GM12878 (cell line): ENCODE results near the gene COPZ1. TPM values are rescaled to one million over a fixed set of nuclear protein-coding genes. Genes with fewer than 3 reads are reported as not detected.

Experiments
- ATAC-seq: fragments of 200-7000 bp; cut with Tn5 transposase; 3 replicates; pipeline ENCODE4 v1.9.1; 2020; ENCODE audit warnings: mild to moderate bottlenecking, moderate library complexity
- BruUV-seq: library from RNA; stranded (reverse); fragments of 400-500 nt; replicated peaks from 2 replicates; lab custom pipeline; 2021; lab: Mats Ljungman, UMichigan
- CTCF ChIA-PET: fragments of 300-600 bp; sonication (Branson Sonifier 250); formaldehyde crosslinking; extraction: SDS; loops from one replicate; lab custom pipeline; 2021; ENCODE audit warnings: inconsistent platforms; lab: Yijun Ruan, JAX
- POLR2A ChIA-PET: fragments of 350-600 bp; formaldehyde crosslinking; extraction: SDS; loops from one replicate; lab custom pipeline; 2021; ENCODE audit warnings: inconsistent platforms; lab: Charles Lee
- RAD21 ChIA-PET: fragments of 300-600 bp; sonication (Branson Sonifier 250); formaldehyde crosslinking; loops from one replicate; lab custom pipeline; 2023; ENCODE audit warnings: antibody characterized with exemption; ENCODE audit not compliant: unreplicated experiment; lab: Charles Lee
- SMC1A ChIA-PET: fragments of 300-600 bp; sonication (Branson Sonifier 250); formaldehyde crosslinking; loops from one replicate; lab custom pipeline; 2023; ENCODE audit not compliant: unreplicated experiment, uncharacterized antibody; lab: Charles Lee
- DNase-seq: peaks from one replicate; pipeline ENCODE4 v3.0.0-alpha.2; 2011; ENCODE audit warnings: low read depth, low spot score
- FAIRE-seq: peaks from 3 replicates; lab custom pipeline; 2011; peaks lifted over from hg19 to GRCh38; lab: Jason Lieb, UNC
- H2AFZ ChIP-seq: 2 replicates; pipeline ENCODE4 v1.6.0; 2011; ENCODE audit warnings: low read depth, low read length, control low read depth; ENCODE audit not compliant: control insufficient read depth
- H3K27ac ChIP-seq: 2 replicates; pipeline ENCODE4 v1.5.1; 2011; ENCODE audit warnings: control low read depth; ENCODE audit not compliant: control insufficient read depth, insufficient read depth
- H3K27me3 ChIP-seq, 2 experiments: replicated peaks in 1 of 2; 2 replicates each; pipeline versions ENCODE4 v1.6.0 to v1.6.1; 2011; ENCODE audit warnings: low read length in 1 of 2; ENCODE audit not compliant: control insufficient read depth in 2 of 2, insufficient read depth in 2 of 2
- H3K36me3 ChIP-seq, 2 experiments: 2 replicates each; pipeline ENCODE4 v1.5.1; 2011; ENCODE audit warnings: low read length in 1 of 2; ENCODE audit not compliant: control insufficient read depth in 2 of 2, insufficient read depth in 2 of 2
- H3K4me1 ChIP-seq: 2 replicates; pipeline ENCODE4 v1.6.1; 2011; ENCODE audit warnings: mild to moderate bottlenecking, low read length, moderate library complexity, mixed read lengths; ENCODE audit not compliant: control insufficient read depth, insufficient read depth
- H3K4me2 ChIP-seq: 2 replicates; pipeline ENCODE4 v1.6.0; 2011; ENCODE audit warnings: control low read depth; ENCODE audit not compliant: control insufficient read depth, insufficient read depth
- H3K4me3 ChIP-seq: fragments of 200-600 bp; sonication (generic); 2 replicates; pipeline ENCODE4 v1.5.1; 2016
- H3K79me2 ChIP-seq: 2 replicates; pipeline ENCODE4 v1.6.0; 2011; ENCODE audit warnings: low read length; ENCODE audit not compliant: control insufficient read depth, insufficient read depth
- H3K9ac ChIP-seq: 2 replicates; pipeline ENCODE4 v1.8.0; 2011; ENCODE audit warnings: low read length, control low read depth, mixed read lengths; ENCODE audit not compliant: control insufficient read depth, insufficient read depth
- H3K9me3 ChIP-seq: replicated peaks from 3 replicates; pipeline ENCODE4 v1.5.1; 2011; ENCODE audit warnings: mild to moderate bottlenecking, low read length; ENCODE audit not compliant: control insufficient read depth, insufficient read depth
- H4K20me1 ChIP-seq: 2 replicates; pipeline ENCODE4 v1.6.0; 2011; ENCODE audit not compliant: control insufficient read depth, insufficient read depth
- ASH2L ChIP-seq: fragments of 300-600, 200-600 bp; sonication (generic); IDR thresholded peaks from 2 replicates; pipeline ENCODE4 v1.6.1; 2017; ENCODE audit warnings: low read depth, mild to moderate bottlenecking, borderline replicate concordance
- ATF2 ChIP-seq: IDR thresholded peaks from 2 replicates; pipeline ENCODE4 v1.6.1; 2012; ENCODE audit warnings: low read length, inconsistent platforms
- CEBPZ ChIP-seq: fragments of 150-350 bp; IDR thresholded peaks from 2 replicates; pipeline ENCODE4 v1.6.1; 2016; ENCODE audit warnings: low read depth, low read length
- FOXM1 ChIP-seq: IDR thresholded peaks from 2 replicates; pipeline ENCODE4 v1.6.1; 2012; ENCODE audit warnings: low read depth, mild to moderate bottlenecking, inconsistent platforms, low read length, moderate library complexity
- MTA3 ChIP-seq: IDR thresholded peaks from 2 replicates; pipeline ENCODE4 v1.6.1; 2012; ENCODE audit warnings: low read length, inconsistent platforms, borderline replicate concordance
- NBN ChIP-seq: fragments of 450-650 bp; IDR thresholded peaks from 2 replicates; pipeline ENCODE4 v1.6.1; 2016
- NR2C2 ChIP-seq: IDR thresholded peaks from 2 replicates; pipeline ENCODE4 v1.6.1; 2011; ENCODE audit warnings: borderline replicate concordance, low read depth; ENCODE audit not compliant: control insufficient read depth, insufficient read length
- POLR2A ChIP-seq: IDR thresholded peaks from 2 replicates; pipeline ENCODE4 v1.6.1; 2011; ENCODE audit warnings: low read depth, mild to moderate bottlenecking, low read length
- SMAD1 ChIP-seq: fragments of 450-650 bp; IDR thresholded peaks from 2 replicates; pipeline ENCODE4 v1.6.1; 2018; ENCODE audit warnings: mild to moderate bottlenecking, low read depth; ENCODE audit not compliant: partially characterized antibody
- ZSCAN29 ChIP-seq: fragments of 450-650 bp; IDR thresholded peaks from 2 replicates; pipeline ENCODE4 v1.6.1; 2017; ENCODE audit warnings: mild to moderate bottlenecking, moderate library complexity
- WGBS: methylation state at CpG from one replicate; pipeline ENCODE4 v1.1.6; 2016; ENCODE audit warnings: low lambda C conversion rate; ENCODE audit not compliant: insufficient replicate concordance, insufficient coverage; ENCODE audit errors: missing lambda C conversion rate; 5-methylcytosine and 5-hydroxymethylcytosine counted together
- in situ Hi-C: fragments of 300-500 bp; cut with MboI; formaldehyde crosslinking; loops from 9 replicates; pipeline ENCODE4 v1.14.3; 2018; ENCODE audit warnings: mixed read lengths
- intact Hi-C: fragments of 100-400 bp; cut with micrococcal nuclease; formaldehyde crosslinking; loops from one replicate; pipeline ENCODE4 v1.14.2; 2022; ENCODE audit not compliant: unreplicated experiment
- polyA plus RNA-seq, 11 experiments: library from polyadenylated mRNA; depleted of rRNA in 4 of 11; unstranded in 6 of 11; stranded (reverse) in 5 of 11; fragments of >200 nt; fragmentation: Nextera tagmentation in 4 of 11; fragmentation: Illumina TruSeq in 1 of 11; extraction: Ambion mirVana in 4 of 11; extraction: Trizol in 1 of 11; gene quantifications; 1 replicate in 1 of 11; 2 replicates in 10 of 11; pipeline versions ENCODE4 v1.2.1 to v1.2.3, GENCODE V29; 2011 to 2016; ENCODE audit warnings: inconsistent platforms in 2 of 11, missing spikeins in 2 of 11, low read depth in 1 of 11
- total RNA-seq, 4 experiments: library from RNA; depleted of rRNA in 3 of 4; stranded (reverse); fragments of >200 nt in 3 of 4; fragmentation: Illumina TruSeq in 1 of 4; extraction: Trizol in 1 of 4; gene quantifications; 2 replicates each; pipeline versions ENCODE4 v1.2.1 to v1.2.3, GENCODE V29; 2013 to 2021
- TF ChIP-seq, protein P1 (sequence below): IDR thresholded peaks from 2 replicates; pipeline ENCODE4 v1.6.1; 2011; ENCODE audit warnings: low read depth, low read length, improper control_type of control experiment, borderline replicate concordance

The COPZ1 gene
- total and polyA plus RNA-seq, 10 of the 15 experiments (the other 5 are each of a cell fraction or from before 2014, with no cell fraction given): 112 to 378 (median 184) TPM

- Histone ChIP-seq H3K36me3 (no peaks in the 10 kb centered on the region; a peak in 1 of 4 replicates), H3K27ac (no peak overlapping the region), H3K4me3 (no peak overlapping the region), H3K79me2 (no peaks in the 10 kb centered on the region), H3K4me2 (no peak overlapping the region), H3K4me1 (peaks cover 12% of the 10 kb centered on the region; the same call in 1 of the 2 replicates), H4K20me1 (no peaks in the 10 kb centered on the region), H3K9me3 (no peaks in the 10 kb centered on the region), H2AFZ (no peak overlapping the region), H3K27me3 (no peaks in the 10 kb centered on the region), H3K9ac (no peak overlapping the region)
- no peak for TF ChIP-seq NBN
- TF ChIP-seq ATF2: no peak
- TF ChIP-seq NR2C2: no peak
- no peak for TF ChIP-seq ZSCAN29
- TF ChIP-seq POLR2A: no peak
- TF ChIP-seq ASH2L: no peak
- TF ChIP-seq, protein P1, sequence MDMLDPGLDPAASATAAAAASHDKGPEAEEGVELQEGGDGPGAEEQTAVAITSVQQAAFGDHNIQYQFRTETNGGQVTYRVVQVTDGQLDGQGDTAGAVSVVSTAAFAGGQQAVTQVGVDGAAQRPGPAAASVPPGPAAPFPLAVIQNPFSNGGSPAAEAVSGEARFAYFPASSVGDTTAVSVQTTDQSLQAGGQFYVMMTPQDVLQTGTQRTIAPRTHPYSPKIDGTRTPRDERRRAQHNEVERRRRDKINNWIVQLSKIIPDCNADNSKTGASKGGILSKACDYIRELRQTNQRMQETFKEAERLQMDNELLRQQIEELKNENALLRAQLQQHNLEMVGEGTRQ: no peak
- TF ChIP-seq CEBPZ: no peak
- no peak for TF ChIP-seq SMAD1
- no peak for TF ChIP-seq MTA3
- TF ChIP-seq FOXM1: no peak
- ChIA-PET CTCF (interaction anchor here (0.7 to 8.6 kb wide), 8 partner anchors 11 to 138 kb away, joined by 3 to 116 read pairs (median 37); partner anchors contain the start of gene COPZ1), RAD21 (interaction anchor here (0.9 to 2.7 kb wide), 4 partner anchors 19 to 142 kb away, joined by 3 to 22 read pairs (median 3); partner anchors contain the start of gene COPZ1), POLR2A (interaction anchor here (0.5 to 3.8 kb wide), 7 partner anchors 14 to 109 kb away, joined by 3 to 29 read pairs (median 4); partner anchors contain the start of genes CBX5 and HNRNPA1), SMC1A (interaction anchor here (0.7 to 2.5 kb wide), 6 partner anchors 12 to 141 kb away, joined by 3 to 8 read pairs (median 4); no protein-coding TSS in a partner anchor)
- no peak for ATAC-seq
- BruUV-seq: no TSS peak
- in situ Hi-C loops: no loop called here
- WGBS: 97% methylated on average over 4 of the region's 4 CpGs
- DNase-seq: no peak
- no peak for FAIRE-seq
- intact Hi-C loops: no loop called here
Measured at GRCh38 chr12:54356951-54357356, 32.0 kb downstream of the COPZ1 start.
